ENCODE data around the gene PPP2R3C. TPM values are rescaled to one million over a fixed set of nuclear protein-coding genes. Genes with fewer than 3 reads are reported as not detected.
A peak's percentile ranks its signal among the peaks of the same experiment; 100 is the strongest.

Gene PPP2R3C
- total and polyA plus RNA-seq, 2 of the 13 experiments (the other 11 are each of a cell fraction or from before 2014, with no cell fraction given): 63.4 to 102 TPM

DNA sequence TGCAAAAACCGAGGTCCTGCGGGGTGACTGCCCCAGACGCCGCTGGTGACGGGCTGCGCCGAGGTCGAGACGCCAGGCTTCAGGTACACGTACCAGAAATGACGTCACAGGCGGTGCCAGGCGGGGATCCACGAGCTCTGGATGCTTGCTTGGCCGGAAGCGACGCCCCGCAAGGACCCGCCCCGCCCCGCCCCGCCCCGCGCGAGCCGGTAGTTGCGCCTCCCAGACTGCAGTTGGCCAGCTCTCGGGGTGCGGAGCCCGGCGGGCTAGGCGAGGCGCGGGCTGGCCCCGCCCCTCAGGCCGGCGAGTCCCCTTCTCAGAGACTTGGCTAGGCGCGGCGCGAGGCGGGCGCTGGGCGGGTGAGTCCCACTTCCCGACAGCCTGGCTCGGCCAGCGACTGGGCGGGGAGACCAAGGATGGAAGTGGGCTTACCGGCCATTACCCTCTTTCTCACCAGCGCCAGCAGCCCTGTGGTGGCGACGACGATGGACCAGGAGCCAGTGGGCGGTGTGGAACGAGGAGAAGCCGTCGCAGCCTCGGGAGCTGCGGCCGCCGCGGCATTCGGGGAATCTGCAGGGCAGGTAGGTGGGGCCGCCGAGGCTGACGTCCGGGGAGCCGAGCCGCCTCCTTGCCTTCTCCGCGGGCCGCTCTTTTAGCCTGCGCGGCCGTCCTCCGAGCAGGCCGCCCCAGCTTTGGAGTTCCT lies 75.6 kb downstream of the PPP2R3C start, which contains the start of gene FAM177A1 (continued):
- TF ChIP-seq, protein P1, sequence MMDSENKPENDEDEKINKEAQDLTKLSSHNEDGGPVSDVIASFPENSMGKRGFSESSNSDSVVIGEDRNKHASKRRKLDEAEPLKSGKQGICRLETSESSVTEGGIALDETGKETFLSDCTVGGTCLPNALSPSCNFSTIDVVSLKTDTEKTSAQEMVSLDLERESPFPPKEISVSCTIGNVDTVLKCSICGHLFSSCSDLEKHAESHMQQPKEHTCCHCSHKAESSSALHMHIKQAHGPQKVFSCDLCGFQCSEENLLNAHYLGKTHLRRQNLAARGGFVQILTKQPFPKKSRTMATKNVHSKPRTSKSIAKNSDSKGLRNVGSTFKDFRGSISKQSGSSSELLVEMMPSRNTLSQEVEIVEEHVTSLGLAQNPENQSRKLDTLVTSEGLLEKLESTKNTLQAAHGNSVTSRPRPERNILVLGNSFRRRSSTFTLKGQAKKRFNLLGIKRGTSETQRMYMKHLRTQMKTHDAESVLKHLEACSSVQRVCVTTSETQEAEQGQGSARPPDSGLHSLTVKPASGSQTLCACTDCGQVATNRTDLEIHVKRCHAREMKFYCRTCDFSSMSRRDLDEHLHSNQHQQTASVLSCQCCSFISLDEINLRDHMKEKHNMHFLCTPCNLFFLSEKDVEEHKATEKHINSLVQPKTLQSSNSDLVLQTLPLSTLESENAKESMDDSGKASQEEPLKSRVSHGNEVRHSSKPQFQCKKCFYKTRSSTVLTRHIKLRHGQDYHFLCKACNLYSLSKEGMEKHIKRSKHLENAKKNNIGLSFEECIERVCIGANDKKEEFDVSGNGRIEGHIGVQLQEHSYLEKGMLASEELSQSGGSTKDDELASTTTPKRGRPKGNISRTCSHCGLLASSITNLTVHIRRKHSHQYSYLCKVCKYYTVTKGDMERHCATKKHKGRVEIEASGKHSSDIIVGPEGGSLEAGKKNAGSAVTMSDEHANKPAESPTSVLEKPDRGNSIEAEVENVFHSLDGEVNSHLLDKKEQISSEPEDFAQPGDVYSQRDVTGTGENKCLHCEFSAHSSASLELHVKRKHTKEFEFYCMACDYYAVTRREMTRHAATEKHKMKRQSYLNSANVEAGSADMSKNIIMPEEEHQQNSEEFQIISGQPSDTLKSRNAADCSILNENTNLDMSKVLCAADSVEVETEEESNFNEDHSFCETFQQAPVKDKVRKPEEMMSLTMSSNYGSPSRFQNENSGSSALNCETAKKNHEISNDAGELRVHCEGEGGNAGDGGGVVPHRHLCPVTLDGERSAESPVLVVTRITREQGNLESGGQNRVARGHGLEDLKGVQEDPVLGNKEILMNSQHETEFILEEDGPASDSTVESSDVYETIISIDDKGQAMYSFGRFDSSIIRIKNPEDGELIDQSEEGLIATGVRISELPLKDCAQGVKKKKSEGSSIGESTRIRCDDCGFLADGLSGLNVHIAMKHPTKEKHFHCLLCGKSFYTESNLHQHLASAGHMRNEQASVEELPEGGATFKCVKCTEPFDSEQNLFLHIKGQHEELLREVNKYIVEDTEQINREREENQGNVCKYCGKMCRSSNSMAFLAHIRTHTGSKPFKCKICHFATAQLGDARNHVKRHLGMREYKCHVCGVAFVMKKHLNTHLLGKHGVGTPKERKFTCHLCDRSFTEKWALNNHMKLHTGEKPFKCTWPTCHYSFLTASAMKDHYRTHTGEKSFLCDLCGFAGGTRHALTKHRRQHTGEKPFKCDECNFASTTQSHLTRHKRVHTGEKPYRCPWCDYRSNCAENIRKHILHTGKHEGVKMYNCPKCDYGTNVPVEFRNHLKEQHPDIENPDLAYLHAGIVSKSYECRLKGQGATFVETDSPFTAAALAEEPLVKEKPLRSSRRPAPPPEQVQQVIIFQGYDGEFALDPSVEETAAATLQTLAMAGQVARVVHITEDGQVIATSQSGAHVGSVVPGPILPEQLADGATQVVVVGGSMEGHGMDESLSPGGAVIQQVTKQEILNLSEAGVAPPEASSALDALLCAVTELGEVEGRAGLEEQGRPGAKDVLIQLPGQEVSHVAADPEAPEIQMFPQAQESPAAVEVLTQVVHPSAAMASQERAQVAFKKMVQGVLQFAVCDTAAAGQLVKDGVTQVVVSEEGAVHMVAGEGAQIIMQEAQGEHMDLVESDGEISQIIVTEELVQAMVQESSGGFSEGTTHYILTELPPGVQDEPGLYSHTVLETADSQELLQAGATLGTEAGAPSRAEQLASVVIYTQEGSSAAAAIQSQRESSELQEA (CRISPR knock-in tag; IDR thresholded peaks at IDR 0.05; ENCODE audit: not compliant biosample characterization): peak; percentile 100
- TF ChIP-seq, protein P2, sequence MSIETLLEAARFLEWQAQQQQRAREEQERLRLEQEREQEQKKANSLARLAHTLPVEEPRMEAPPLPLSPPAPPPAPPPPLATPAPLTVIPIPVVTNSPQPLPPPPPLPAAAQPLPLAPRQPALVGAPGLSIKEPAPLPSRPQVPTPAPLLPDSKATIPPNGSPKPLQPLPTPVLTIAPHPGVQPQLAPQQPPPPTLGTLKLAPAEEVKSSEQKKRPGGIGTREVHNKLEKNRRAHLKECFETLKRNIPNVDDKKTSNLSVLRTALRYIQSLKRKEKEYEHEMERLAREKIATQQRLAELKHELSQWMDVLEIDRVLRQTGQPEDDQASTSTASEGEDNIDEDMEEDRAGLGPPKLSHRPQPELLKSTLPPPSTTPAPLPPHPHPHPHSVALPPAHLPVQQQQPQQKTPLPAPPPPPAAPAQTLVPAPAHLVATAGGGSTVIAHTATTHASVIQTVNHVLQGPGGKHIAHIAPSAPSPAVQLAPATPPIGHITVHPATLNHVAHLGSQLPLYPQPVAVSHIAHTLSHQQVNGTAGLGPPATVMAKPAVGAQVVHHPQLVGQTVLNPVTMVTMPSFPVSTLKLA (IDR thresholded peaks at IDR 0.05): peak; percentile 40
- no peak; the same call in 1 of the 2 replicates for TF ChIP-seq ZC3H4 (CRISPR knock-in tag; IDR thresholded peaks at IDR 0.05; ENCODE audit: borderline replicate concordance)
- TF ChIP-seq, protein P3, sequence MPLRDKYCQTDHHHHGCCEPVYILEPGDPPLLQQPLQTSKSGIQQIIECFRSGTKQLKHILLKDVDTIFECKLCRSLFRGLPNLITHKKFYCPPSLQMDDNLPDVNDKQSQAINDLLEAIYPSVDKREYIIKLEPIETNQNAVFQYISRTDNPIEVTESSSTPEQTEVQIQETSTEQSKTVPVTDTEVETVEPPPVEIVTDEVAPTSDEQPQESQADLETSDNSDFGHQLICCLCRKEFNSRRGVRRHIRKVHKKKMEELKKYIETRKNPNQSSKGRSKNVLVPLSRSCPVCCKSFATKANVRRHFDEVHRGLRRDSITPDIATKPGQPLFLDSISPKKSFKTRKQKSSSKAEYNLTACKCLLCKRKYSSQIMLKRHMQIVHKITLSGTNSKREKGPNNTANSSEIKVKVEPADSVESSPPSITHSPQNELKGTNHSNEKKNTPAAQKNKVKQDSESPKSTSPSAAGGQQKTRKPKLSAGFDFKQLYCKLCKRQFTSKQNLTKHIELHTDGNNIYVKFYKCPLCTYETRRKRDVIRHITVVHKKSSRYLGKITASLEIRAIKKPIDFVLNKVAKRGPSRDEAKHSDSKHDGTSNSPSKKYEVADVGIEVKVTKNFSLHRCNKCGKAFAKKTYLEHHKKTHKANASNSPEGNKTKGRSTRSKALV (CRISPR knock-in tag; IDR thresholded peaks at IDR 0.05): peak; percentile 96
- peak; percentile 85; the same call in 1 of the 2 replicates for TF ChIP-seq ZNF44 (CRISPR knock-in tag; IDR thresholded peaks at IDR 0.05)
- TF ChIP-seq ZNF121 (CRISPR knock-in tag; IDR thresholded peaks at IDR 0.05): peak; percentile 84
- TF ChIP-seq SRY (CRISPR knock-in tag; IDR thresholded peaks at IDR 0.05): peak; percentile 99
- TF ChIP-seq, protein P4, sequence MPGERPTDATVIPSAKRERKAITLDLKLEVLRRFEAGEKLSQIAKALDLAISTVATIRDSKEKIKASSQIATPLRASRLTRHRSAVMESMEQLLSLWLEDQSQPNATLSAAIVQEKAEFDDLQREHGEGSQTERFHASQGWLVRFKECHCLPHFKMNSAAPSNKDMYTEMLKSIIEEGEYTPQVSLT (CRISPR knock-in tag; IDR thresholded peaks at IDR 0.05; ENCODE audit: borderline replicate concordance, low read depth): no peak; the same call in 1 of the 2 replicates
- peak; percentile 98 for TF ChIP-seq TBX2 (CRISPR knock-in tag; IDR thresholded peaks at IDR 0.05; ENCODE audit: borderline replicate concordance)
- no peak for TF ChIP-seq ARNT (IDR thresholded peaks at IDR 0.05)
- TF ChIP-seq, protein P5, sequence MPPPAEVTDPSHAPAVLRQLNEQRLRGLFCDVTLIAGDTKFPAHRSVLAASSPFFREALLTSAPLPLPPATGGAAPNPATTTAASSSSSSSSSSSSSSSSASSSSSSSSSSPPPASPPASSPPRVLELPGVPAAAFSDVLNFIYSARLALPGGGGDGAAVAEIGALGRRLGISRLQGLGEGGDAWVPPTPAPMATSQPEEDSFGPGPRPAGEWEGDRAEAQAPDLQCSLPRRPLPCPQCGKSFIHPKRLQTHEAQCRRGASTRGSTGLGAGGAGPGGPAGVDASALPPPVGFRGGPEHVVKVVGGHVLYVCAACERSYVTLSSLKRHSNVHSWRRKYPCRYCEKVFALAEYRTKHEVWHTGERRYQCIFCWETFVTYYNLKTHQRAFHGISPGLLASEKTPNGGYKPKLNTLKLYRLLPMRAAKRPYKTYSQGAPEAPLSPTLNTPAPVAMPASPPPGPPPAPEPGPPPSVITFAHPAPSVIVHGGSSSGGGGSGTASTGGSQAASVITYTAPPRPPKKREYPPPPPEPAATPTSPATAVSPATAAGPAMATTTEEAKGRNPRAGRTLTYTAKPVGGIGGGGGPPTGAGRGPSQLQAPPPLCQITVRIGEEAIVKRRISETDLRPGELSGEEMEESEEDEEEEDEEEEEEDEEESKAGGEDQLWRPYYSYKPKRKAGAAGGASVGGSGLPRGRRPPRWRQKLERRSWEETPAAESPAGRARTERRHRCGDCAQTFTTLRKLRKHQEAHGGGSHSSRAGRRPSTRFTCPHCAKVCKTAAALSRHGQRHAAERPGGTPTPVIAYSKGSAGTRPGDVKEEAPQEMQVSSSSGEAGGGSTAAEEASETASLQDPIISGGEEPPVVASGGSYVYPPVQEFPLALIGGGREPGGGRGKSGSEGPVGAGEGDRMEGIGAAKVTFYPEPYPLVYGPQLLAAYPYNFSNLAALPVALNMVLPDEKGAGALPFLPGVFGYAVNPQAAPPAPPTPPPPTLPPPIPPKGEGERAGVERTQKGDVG (CRISPR knock-in tag; IDR thresholded peaks at IDR 0.05; ENCODE audit: borderline replicate concordance): peak; percentile 78; the same call in 1 of the 2 replicates
- TF ChIP-seq ZNF205 (CRISPR knock-in tag; IDR thresholded peaks at IDR 0.05): peak; percentile 89
